NOMO-1 (cell line): ENCODE data around the gene HK1.

Source experiments
- DNase-seq, 2 experiments: peaks; one replicate each; lab custom pipeline; 2025; ENCODE audit not compliant: unreplicated experiment in 2 of 2; lab: John Stamatoyannopoulos, UW

The HK1 gene

DNA sequence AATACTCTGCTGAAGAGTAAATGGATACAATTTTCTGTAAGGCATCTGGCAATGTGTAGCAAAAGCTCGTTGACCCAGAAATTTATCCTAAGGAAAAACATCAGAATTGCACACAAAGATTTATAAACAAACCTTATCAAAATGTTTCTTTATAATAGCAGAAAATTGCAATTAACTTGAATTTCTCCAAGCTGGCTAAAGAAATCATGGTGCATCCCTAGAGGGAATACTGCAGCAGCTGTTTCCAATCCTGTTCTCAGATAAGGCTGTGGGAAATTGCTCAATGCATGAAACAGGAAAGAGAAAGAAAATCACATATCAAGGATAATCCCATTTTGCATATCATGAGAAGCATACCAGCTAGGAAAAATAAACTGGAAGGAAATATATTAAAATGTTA is 119.7 kb downstream of the HK1 start:
- no peak for DNase-seq

DNA sequence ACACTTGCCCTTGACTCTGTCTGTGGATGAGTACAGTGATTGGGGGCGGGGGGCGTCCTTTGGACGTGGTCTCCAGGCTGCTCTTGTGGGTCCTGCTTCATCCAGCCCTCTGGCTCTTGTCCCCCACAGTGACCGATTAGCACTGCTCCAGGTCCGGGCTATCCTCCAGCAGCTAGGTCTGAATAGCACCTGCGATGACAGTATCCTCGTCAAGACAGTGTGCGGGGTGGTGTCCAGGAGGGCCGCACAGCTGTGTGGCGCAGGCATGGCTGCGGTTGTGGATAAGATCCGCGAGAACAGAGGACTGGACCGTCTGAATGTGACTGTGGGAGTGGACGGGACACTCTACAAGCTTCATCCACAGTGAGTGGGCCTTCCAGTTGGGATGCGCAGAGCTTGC is 120.2 kb downstream of the HK1 start:
- DNase-seq = no peak

DNA sequence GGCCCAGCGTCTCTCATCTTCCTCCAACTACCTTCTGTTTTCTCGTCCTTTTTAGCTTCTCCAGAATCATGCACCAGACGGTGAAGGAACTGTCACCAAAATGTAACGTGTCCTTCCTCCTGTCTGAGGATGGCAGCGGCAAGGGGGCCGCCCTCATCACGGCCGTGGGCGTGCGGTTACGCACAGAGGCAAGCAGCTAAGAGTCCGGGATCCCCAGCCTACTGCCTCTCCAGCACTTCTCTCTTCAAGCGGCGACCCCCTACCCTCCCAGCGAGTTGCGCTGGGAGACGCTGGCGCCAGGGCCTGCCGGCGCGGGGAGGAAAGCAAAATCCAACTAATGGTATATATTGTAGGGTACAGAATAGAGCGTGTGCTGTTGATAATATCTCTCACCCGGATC is 122.6 kb downstream of the HK1 start:
- no peak for DNase-seq

DNA sequence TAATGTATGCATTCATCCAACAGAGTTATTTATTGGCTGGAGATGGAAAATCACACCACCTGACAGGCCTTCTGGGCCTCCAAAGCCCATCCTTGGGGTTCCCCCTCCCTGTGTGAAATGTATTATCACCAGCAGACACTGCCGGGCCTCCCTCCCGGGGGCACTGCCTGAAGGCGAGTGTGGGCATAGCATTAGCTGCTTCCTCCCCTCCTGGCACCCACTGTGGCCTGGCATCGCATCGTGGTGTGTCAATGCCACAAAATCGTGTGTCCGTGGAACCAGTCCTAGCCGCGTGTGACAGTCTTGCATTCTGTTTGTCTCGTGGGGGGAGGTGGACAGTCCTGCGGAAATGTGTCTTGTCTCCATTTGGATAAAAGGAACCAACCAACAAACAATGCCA is 123.1 kb downstream of the HK1 start:
- no peak for DNase-seq

DNA sequence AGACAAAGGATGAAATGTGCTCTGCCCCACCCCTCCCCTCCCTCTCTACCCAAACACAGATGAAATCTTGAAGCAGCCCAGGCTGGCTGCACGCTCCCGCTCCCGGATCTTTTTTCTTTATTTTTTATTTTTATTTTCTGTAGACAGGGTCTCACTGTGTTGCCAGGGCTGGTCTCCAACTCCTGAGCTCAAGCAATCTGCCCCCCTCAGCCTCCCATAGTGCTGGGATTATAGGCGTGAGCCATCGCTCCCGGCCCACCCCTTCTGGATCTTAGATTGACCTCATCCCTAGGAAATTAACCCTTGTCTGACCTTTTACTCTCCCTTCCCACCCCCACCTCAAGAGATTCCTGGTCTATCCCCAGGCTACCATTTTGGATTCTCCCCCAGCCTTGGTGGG is 124.1 kb downstream of the HK1 start:
- DNase-seq = no peak

DNA sequence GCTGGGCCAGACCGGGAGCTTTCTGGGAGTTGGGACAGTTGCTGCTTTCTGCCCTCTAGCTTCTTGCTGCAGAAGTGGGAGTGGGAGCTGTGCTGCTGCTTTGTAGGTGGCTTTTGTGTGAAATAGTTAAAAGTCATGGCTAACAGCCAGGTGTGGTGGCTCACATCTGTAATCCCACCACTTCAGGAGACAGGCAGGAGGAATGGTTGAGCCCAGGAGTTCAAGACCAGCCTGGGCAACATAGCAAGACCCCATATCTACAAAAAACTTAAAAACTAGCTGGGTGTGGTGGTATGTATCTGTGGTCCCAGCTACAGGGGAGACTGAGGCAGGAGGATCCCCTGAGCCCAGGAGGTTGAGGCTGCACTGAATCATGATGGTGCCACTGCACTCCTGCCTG is 124.8 kb downstream of the HK1 start:
- no peak for DNase-seq

DNA sequence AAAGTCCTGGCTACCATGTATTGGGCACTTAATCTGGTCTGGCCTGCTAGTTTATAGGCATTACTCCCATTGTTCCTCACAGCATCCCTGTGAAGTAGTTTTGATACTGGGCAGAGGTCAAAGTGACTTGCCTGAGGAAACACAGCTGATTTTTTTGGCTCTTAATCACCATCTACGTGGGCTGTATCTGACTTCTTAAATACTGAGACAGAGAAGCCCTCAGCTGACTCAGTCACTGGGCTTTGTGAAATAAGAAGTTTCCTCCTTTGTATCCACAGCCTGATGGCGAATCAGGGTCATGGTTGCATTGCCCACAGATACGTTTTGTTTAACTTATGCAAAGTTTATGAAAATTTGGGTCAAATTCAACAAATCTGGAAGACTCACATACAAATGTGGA is 125.2 kb downstream of the HK1 start:
- DNase-seq = no peak

DNA sequence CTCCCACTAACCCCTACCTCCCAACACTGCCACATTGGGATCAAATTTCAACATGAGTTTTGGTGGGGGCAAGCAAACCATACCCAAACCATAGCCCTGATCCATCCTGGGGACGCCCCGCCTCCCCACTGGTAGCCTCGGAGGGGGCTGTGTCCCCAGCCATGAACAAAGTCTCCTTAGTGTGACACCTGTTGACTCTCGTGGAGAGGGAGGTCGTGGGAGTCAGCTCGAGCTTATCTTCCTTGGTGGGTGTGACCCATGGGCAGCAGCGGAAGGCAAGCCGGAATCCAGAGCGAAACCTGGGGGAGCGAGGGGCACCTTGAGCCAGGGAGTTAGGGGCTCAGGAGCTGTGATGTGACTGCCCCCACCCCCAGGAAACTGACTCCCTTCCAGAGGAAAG is 126.5 kb downstream of the HK1 start:
- no peak for DNase-seq

DNA sequence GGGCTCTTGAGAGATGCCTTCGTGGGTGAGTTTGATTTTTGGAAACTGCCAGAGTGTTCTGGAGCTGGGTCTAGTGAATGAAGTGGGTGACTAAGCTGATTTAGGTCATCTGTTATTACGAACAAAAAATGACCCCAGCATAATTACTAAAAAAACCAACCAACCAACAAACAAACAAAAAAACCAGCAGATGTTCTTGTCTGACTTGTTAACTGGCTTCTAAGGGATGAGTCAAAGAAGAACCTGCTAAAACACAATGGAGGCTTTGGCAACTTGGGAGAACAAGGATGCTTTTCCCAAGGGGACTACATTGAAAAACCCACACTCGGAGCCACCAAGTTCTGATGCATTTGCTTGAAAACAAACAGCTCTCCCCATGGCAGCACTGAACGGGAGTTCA is 126.9 kb downstream of the HK1 start:
- DNase-seq = no peak

DNA sequence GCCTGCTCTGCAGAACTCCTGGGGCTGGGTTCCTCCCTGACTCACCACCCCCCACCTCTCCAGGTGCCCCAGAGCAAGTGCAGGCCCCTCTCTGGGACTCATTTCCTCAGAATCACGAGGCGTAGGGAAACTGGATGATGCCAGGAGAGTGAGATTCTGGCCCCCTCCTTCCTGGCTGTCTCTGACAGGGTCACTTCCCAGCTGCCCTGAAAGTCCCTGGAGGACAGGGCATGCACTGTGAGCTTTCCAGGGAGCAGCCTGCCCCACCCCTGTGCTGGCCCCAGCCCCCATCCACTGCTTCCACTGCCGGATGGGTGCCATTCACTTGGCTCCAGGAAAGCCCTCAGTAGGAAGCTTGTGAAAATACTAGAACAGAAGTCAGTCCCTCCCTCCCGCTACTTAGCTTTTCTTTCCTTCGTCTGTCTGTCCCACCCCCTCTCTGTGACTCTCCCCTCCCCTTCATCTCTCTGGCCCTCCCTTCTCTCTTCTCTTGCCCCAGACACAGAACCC is 128.1 kb downstream of the HK1 start:
- DNase-seq = no peak

DNA sequence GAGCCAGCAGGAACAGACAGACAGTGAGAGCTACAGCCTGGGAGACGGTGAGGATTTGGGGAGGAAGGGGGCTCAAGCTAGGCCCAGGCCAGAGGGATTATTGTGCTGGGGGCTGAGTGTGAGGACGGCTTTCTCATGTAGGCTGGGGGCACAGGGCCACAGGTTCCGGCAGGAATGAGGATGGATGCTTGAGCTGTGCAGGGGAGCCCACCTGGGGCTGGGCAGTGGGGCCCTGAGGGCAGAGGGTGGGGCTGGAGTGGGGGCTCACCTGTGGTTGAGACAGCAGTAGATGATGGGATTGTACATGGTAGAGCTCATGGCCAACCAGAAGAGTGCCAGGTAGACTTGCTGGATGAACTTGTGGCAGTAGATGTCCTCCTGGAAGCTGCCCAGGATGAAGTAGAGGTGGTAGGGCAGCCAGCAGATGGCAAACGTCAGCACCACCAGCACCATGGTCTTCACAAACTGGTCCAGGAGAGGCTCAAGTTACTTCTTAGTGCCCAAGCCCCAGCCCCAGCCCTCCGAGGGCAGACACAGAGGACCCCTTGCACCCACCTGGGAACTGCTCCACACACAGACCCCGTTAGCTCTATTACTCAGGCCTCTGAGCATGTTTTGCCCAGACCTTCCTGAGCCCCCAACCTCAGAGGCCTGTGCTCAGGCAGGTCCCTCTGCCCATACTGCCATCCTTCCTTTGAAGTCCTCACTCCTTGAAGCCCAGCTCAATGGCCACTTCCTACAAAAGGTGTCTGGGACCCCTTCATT is 128.7 kb downstream of the HK1 start:
- DNase-seq = no peak

DNA sequence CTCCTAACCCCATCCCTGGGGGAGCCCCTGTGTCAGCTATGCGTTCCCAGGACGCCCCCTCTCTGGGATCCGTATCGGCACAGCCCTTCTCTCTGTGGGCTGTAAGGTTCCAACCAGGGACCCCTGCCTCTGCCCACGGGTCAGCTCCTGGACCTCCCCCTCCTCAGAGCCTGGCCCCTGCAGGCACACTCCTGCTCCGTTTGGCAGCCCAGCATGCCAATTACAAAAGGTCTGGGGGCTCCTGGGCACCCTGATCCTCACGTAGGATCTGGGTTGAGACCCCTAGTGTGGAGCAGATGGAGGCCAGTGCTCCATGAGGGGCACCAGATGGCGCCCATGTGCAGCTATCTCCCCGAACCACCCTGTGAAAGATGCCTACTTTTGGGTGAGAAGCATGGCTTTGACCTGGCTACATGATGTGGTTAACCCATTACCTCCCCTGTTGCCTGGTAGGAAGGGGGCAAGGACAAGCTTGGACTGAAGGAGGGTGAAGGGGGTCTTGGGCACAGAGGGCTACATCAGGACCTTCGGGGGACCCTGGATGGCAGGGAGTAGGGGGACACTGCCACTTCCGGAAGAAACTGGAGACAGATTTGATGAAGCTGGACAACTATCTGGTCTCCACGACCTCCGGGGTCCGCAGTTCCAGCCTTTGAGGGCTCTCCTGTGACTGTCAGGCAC is 129.5 kb downstream of the HK1 start:
- peak in 1 of 2 experiments; percentile 39 for DNase-seq

DNA sequence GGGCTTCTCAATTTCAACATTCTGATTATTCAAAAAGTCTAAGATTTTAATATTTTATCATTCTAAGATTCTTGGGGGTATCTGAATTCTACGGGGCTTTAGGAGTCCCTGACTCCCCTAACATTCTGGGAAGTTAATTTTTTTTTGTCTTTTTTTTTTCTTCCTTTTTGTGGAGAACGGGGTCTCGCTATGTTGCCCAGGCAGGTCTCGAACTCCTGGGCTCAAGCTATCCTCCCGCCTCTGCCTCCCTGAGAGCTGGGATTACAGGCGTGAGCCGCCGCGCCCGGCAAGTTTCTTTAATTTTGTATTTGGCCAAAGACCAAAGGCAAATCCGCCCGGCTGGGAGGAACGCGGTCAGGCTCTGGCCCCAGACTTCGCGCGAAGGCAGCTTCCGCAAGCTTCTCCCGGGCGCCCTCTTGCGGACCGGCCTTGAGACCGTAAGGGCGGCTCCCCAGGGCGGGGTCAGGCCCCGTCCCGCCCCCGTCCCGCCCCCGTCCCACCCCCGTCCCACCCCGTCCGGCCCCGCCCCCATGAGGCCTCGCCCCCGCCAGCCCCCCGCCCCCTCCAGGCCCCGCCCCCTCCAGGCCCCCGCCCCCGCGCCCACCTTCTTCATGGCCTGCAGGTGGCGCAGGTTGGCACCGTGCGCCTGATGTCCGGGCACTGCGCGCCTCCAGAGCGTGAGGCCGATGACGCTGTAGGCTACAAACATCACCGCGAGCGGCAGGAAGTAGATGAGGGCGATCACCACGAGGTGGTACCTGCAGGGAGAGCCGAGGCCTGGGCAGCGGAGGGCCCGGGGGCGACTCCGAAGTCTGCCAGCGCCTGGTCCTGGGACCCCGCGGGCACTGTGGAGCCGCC is 130.3 kb downstream of the HK1 start:
- peak; percentile 85 to 92 for DNase-seq

DNA sequence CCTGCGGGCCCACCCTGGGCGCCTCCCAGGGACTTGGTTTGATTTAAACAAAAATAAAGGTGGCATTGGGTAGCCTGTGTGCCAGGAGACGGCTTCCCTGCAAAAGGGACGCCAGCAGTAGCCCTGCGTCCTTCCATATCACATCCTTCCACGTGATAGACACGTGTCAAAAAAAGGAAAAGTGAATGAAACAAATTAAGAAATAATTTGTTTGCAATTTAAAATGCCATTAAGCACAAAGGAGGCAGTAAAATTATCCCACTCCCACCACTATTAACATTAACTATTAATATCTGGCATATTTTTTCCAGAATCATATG is 130.8 kb downstream of the HK1 start:
- DNase-seq = no peak

DNA sequence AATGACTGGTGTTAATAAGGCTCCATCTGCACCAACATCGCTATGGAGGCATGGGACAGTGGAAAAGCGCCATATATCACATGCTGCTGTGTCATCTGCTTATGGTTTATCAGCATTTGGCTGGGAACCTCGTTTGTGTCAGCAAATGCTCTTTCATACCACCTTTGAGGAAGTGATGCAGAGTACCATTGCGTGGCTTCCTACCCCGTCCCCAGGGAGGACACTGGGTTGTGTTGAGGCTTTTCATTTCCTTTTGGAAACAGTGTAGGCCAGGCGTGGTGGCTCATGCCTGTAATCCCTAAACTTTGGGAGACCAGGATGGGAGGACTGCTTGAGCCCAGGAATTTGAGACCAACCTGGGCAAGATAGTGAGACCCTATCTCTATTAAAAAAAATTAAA is 131.7 kb downstream of the HK1 start:
- peak in 1 of 2 experiments; percentile 41 for DNase-seq

DNA sequence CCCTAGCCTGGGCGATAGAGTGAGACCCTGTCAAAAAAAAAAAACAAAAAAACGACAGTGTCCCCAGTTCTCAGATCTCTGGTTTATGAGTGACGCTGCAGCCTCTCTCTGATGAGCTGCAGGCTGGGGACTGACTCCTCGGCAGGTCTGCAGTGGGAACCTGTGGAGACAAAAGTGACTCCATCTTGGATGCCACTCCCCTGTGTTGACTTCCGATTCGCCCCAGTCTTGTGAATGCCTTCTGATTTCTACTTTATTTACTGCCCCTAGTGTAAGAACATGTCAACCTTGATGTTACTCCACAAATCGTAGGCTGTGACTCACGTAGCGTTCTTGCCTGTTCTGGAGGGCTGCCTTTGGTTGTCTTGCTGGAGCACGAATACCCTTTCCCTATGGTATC is 132.2 kb downstream of the HK1 start:
- DNase-seq = no peak

DNA sequence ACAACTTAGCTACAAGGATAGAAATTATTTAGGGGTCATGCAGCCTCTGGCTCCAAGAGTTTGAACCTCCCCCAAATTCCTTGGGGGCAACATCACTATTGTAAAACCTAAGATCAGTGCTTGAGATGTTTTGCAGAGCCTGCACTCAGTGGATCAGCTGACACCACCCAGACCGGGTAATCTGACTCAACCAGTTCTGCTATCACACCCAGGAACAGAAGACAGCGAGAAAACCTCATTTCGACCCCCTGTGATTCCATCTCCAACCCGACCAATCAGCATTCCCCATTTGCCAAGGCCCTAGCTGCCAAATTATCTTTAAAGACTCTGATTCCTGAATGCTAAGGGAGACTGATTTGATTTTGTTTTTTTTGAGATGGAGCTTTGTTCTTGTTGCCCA is 133.2 kb downstream of the HK1 start:
- DNase-seq = no peak

DNA sequence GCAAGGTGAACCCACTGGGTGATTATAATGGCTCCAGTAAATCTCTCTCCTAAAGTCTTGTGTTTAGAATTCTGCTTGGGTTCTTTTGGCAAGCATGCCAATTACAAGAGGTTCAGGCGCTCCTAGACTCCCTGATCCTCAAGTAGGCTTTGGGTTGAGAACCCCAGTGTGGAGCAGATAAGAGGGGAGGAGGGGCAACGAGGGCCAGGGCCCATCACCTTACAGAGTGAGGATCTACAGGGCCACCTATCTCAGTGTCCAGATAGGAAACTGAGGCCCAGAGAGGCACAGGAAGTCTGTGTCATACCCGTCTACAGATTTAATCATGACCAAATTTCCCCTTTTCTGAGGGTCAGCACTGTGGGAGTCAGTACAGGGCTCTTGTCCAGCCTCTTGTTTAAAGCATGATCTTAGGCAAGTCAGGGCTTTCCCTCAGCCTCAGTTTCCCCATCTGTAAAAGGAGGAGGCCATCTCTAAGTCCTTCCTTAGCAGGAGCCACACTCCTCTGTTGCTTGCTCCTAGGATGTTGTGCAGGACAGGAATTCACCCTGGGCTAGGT is 134.0 kb downstream of the HK1 start:
- no peak for DNase-seq

DNA sequence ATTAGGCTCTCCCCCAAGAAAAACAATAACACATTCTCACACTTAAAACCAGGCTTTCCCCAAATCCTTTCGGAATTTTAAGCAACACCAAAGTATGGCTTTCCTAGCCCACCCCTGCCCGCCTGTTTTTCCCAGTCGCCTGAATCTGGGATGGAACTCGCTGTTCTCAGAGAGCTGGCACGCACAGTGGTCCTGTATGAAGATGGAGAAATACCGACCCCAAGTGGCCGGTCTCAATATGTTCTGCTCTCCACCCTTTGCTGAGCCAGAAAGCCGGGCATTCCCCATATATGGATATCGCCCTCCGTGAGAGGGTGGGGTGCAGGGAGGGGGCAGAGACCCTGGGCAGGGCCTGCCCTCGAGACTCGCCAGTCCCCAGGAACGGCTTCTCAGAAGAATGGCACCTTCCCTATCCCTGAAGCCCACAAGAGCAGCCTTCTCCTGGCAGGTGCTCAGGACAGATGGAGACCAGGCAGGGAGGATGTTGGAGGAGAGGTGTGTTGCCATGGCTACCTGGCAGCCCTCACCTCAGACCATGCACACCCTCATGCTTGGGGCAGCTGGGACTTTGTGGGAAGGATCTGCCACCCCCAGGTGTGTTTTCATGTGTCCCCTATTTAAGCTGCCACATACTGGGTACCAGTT is 135.0 kb downstream of the HK1 start:
- peak in 1 of 2 experiments; percentile 7 for DNase-seq

DNA sequence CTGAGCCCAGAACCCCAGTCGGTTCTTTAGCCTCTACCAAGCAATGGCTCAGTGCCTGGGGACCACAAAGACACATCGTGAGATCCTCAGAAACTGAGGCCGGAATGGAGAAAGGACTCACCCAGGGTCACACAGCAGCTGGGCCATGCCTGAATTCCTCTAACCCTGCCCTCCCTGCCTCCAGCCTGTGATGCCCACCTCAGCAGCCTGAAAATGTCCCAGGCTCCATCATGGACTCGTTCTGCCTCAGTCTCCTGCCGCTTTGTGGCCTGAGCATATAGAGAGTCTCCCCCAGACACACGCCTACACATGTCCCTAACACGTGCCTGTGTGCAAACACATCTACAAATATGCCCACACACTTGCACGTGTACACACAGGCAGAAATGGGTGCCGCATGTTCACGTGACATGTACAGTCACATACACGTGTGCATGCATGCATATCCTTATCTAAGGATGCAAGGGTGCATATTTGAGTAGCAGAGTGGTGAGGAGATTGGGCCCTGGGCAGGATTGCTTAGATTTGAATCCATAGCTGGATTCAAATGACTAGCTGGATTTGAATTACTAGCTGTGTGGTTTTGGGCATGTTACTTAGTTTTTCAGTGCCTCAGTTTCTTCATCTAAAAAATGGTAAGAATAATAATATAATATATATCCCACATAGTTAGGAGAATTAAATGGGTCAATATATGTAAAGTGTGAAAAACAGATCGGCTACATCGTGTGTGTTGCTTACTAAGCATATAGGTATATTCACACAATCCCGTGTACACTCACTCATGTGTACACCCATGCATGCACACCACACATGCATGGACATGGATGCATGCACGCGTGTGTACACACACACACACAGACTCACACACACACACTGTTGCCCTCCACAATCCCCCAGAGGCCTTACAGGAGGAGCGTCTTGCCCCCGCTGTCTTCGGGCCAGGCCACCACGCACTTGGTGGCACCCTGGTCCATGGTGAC is 136.0 kb downstream of the HK1 start:
- no peak for DNase-seq
